WTC11 (cell line): ENCODE results near the gene JMJD7.

Experiments
- CREB1 ChIP-seq: sonication (generic); formaldehyde crosslinking; IDR thresholded peaks from 2 replicates; pipeline ENCODE4 v1.8.0; 2023; ENCODE audit warnings: mild to moderate bottlenecking, missing genetic modification reagents
- ETV6 ChIP-seq: sonication (generic); formaldehyde crosslinking; IDR thresholded peaks from 2 replicates; pipeline ENCODE4 v1.8.1; 2022; ENCODE audit warnings: mild to moderate bottlenecking, missing genetic modification reagents
- FOXJ3 ChIP-seq: sonication (generic); formaldehyde crosslinking; IDR thresholded peaks from 2 replicates; pipeline ENCODE4 v1.9.0; 2021; ENCODE audit warnings: missing genetic modification reagents, mild to moderate bottlenecking, borderline replicate concordance
- JUN ChIP-seq: sonication (generic); formaldehyde crosslinking; IDR thresholded peaks from 2 replicates; pipeline ENCODE4 v1.8.0; 2023; ENCODE audit warnings: mild to moderate bottlenecking, missing genetic modification reagents
- MYBL2 ChIP-seq: sonication (generic); formaldehyde crosslinking; IDR thresholded peaks from 2 replicates; pipeline ENCODE4 v1.8.1; 2023; ENCODE audit warnings: mild to moderate bottlenecking, moderate library complexity, missing genetic modification reagents
- NR3C1 ChIP-seq: sonication (generic); formaldehyde crosslinking; conservative IDR thresholded peaks from 2 replicates; pipeline ENCODE4 v1.8.1; 2023; ENCODE audit warnings: low read depth, mild to moderate bottlenecking, missing genetic modification reagents
- SOX15 ChIP-seq: fragments of 250-450 bp; sonication (Bioruptor Pico); IDR thresholded peaks from 2 replicates; pipeline ENCODE4 v1.9.0; 2021; ENCODE audit warnings: mild to moderate bottlenecking
- TCF7 ChIP-seq: sonication (generic); formaldehyde crosslinking; IDR thresholded peaks from 2 replicates; pipeline ENCODE4 v1.8.0; 2022; ENCODE audit warnings: mild to moderate bottlenecking, low read depth, missing genetic modification reagents, moderate library complexity
- USF1 ChIP-seq: sonication (generic); formaldehyde crosslinking; IDR thresholded peaks from 2 replicates; pipeline ENCODE4 v1.8.0; 2022; ENCODE audit warnings: mild to moderate bottlenecking, missing genetic modification reagents
- TF ChIP-seq, protein P1 (sequence below): fragments of 200-600 bp; IDR thresholded peaks from 2 replicates; pipeline ENCODE4 v1.8.0; 2022; ENCODE audit warnings: antibody characterized with exemption
- TF ChIP-seq, protein P2 (sequence below): sonication (generic); formaldehyde crosslinking; IDR thresholded peaks from 2 replicates; pipeline ENCODE4 v1.8.0; 2022; ENCODE audit warnings: mild to moderate bottlenecking, missing genetic modification reagents
- TF ChIP-seq, protein P3 (sequence below): sonication (generic); formaldehyde crosslinking; IDR thresholded peaks from 2 replicates; pipeline ENCODE4 v1.8.1; 2023; ENCODE audit warnings: mild to moderate bottlenecking, moderate library complexity, missing genetic modification reagents
- TF ChIP-seq, protein P4 (sequence below): sonication (generic); formaldehyde crosslinking; IDR thresholded peaks from 2 replicates; pipeline ENCODE4 v1.8.1; 2023; ENCODE audit warnings: mild to moderate bottlenecking, missing genetic modification reagents, borderline replicate concordance
- TF ChIP-seq, protein P5 (sequence below): fragments of 250-450 bp; sonication (Bioruptor Pico); IDR thresholded peaks from 2 replicates; pipeline ENCODE4 v1.9.0; 2021; ENCODE audit warnings: mild to moderate bottlenecking, borderline replicate concordance

DNA sequence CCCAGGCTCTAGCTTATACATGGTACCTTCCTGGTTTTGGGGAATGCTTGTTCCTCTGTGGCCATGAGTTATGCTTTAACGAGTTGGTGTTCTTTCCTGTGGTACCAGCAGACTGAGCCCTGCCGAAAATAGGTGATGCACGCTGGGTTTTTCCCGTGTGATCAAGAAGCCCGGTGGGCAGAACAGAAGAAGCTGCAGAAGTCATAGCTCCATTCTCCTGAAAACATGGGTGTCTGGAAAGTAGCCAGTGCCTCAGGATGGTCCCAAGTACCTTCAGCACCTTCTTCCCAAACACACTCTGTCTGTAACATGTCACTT is 28.4 kb upstream of the JMJD7 start:
- TF ChIP-seq, protein P1, sequence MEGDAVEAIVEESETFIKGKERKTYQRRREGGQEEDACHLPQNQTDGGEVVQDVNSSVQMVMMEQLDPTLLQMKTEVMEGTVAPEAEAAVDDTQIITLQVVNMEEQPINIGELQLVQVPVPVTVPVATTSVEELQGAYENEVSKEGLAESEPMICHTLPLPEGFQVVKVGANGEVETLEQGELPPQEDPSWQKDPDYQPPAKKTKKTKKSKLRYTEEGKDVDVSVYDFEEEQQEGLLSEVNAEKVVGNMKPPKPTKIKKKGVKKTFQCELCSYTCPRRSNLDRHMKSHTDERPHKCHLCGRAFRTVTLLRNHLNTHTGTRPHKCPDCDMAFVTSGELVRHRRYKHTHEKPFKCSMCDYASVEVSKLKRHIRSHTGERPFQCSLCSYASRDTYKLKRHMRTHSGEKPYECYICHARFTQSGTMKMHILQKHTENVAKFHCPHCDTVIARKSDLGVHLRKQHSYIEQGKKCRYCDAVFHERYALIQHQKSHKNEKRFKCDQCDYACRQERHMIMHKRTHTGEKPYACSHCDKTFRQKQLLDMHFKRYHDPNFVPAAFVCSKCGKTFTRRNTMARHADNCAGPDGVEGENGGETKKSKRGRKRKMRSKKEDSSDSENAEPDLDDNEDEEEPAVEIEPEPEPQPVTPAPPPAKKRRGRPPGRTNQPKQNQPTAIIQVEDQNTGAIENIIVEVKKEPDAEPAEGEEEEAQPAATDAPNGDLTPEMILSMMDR = no peak
- TF ChIP-seq, protein P2, sequence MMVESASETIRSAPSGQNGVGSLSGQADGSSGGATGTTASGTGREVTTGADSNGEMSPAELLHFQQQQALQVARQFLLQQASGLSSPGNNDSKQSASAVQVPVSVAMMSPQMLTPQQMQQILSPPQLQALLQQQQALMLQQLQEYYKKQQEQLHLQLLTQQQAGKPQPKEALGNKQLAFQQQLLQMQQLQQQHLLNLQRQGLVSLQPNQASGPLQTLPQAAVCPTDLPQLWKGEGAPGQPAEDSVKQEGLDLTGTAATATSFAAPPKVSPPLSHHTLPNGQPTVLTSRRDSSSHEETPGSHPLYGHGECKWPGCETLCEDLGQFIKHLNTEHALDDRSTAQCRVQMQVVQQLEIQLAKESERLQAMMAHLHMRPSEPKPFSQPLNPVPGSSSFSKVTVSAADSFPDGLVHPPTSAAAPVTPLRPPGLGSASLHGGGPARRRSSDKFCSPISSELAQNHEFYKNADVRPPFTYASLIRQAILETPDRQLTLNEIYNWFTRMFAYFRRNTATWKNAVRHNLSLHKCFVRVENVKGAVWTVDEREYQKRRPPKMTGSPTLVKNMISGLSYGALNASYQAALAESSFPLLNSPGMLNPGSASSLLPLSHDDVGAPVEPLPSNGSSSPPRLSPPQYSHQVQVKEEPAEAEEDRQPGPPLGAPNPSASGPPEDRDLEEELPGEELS (CRISPR knock-in tag) = no peak
- no peak for TF ChIP-seq NR3C1 (CRISPR knock-in tag)
- TF ChIP-seq, protein P3, sequence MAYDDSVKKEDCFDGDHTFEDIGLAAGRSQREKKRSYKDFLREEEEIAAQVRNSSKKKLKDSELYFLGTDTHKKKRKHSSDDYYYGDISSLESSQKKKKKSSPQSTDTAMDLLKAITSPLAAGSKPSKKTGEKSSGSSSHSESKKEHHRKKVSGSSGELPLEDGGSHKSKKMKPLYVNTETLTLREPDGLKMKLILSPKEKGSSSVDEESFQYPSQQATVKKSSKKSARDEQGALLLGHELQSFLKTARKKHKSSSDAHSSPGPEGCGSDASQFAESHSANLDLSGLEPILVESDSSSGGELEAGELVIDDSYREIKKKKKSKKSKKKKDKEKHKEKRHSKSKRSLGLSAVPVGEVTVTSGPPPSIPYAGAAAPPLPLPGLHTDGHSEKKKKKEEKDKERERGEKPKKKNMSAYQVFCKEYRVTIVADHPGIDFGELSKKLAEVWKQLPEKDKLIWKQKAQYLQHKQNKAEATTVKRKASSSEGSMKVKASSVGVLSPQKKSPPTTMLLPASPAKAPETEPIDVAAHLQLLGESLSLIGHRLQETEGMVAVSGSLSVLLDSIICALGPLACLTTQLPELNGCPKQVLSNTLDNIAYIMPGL (CRISPR knock-in tag) = no peak
- TF ChIP-seq SOX15 = no peak
- TF ChIP-seq MYBL2 (CRISPR knock-in tag) = no peak
- TF ChIP-seq, protein P4, sequence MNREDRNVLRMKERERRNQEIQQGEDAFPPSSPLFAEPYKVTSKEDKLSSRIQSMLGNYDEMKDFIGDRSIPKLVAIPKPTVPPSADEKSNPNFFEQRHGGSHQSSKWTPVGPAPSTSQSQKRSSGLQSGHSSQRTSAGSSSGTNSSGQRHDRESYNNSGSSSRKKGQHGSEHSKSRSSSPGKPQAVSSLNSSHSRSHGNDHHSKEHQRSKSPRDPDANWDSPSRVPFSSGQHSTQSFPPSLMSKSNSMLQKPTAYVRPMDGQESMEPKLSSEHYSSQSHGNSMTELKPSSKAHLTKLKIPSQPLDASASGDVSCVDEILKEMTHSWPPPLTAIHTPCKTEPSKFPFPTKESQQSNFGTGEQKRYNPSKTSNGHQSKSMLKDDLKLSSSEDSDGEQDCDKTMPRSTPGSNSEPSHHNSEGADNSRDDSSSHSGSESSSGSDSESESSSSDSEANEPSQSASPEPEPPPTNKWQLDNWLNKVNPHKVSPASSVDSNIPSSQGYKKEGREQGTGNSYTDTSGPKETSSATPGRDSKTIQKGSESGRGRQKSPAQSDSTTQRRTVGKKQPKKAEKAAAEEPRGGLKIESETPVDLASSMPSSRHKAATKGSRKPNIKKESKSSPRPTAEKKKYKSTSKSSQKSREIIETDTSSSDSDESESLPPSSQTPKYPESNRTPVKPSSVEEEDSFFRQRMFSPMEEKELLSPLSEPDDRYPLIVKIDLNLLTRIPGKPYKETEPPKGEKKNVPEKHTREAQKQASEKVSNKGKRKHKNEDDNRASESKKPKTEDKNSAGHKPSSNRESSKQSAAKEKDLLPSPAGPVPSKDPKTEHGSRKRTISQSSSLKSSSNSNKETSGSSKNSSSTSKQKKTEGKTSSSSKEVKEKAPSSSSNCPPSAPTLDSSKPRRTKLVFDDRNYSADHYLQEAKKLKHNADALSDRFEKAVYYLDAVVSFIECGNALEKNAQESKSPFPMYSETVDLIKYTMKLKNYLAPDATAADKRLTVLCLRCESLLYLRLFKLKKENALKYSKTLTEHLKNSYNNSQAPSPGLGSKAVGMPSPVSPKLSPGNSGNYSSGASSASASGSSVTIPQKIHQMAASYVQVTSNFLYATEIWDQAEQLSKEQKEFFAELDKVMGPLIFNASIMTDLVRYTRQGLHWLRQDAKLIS (CRISPR knock-in tag) = no peak
- TF ChIP-seq FOXJ3 (CRISPR knock-in tag) = no peak
- no peak for TF ChIP-seq CREB1 (CRISPR knock-in tag)
- no peak for TF ChIP-seq JUN (CRISPR knock-in tag)
- no peak for TF ChIP-seq USF1 (CRISPR knock-in tag)
- TF ChIP-seq, protein P5, sequence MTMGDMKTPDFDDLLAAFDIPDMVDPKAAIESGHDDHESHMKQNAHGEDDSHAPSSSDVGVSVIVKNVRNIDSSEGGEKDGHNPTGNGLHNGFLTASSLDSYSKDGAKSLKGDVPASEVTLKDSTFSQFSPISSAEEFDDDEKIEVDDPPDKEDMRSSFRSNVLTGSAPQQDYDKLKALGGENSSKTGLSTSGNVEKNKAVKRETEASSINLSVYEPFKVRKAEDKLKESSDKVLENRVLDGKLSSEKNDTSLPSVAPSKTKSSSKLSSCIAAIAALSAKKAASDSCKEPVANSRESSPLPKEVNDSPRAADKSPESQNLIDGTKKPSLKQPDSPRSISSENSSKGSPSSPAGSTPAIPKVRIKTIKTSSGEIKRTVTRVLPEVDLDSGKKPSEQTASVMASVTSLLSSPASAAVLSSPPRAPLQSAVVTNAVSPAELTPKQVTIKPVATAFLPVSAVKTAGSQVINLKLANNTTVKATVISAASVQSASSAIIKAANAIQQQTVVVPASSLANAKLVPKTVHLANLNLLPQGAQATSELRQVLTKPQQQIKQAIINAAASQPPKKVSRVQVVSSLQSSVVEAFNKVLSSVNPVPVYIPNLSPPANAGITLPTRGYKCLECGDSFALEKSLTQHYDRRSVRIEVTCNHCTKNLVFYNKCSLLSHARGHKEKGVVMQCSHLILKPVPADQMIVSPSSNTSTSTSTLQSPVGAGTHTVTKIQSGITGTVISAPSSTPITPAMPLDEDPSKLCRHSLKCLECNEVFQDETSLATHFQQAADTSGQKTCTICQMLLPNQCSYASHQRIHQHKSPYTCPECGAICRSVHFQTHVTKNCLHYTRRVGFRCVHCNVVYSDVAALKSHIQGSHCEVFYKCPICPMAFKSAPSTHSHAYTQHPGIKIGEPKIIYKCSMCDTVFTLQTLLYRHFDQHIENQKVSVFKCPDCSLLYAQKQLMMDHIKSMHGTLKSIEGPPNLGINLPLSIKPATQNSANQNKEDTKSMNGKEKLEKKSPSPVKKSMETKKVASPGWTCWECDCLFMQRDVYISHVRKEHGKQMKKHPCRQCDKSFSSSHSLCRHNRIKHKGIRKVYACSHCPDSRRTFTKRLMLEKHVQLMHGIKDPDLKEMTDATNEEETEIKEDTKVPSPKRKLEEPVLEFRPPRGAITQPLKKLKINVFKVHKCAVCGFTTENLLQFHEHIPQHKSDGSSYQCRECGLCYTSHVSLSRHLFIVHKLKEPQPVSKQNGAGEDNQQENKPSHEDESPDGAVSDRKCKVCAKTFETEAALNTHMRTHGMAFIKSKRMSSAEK = no peak
- no peak for TF ChIP-seq ETV6
- TF ChIP-seq TCF7 (CRISPR knock-in tag) = no peak
